Glutamatergic neuron (in vitro differentiated cells): Measurements from ENCODE around the gene ARSD. TPM values are rescaled to one million over a fixed set of nuclear protein-coding genes. Genes with fewer than 3 reads are reported as not detected.
"Not testable (repeated sequence)": the region's sequence is repeated elsewhere in the genome, so short reads cannot be mapped to it uniquely, and the experiment has no call there.

Source experiments
- DNase-seq: peaks from one replicate; pipeline ENCODE4 v3.0.0; 2022
- H3K27ac Mint-ChIP-seq: one replicate; pipeline ENCODE4 v1.8.0; 2020; ENCODE audit warnings: mild to moderate bottlenecking, mixed read lengths, inconsistent platforms; ENCODE audit not compliant: unreplicated experiment
- H3K27me3 Mint-ChIP-seq: one replicate; pipeline ENCODE4 v1.8.0; 2020; ENCODE audit warnings: mild to moderate bottlenecking, moderate library complexity, mixed read lengths, inconsistent platforms; ENCODE audit not compliant: unreplicated experiment
- H3K36me3 Mint-ChIP-seq: one replicate; pipeline ENCODE4 v1.8.0; 2020; ENCODE audit warnings: mild to moderate bottlenecking, mixed read lengths, inconsistent platforms; ENCODE audit not compliant: unreplicated experiment
- H3K4me1 Mint-ChIP-seq: one replicate; pipeline ENCODE4 v1.8.0; 2020; ENCODE audit warnings: mild to moderate bottlenecking, low read depth, mixed read lengths, inconsistent platforms; ENCODE audit not compliant: unreplicated experiment
- H3K4me3 Mint-ChIP-seq: one replicate; pipeline ENCODE4 v1.8.0; 2020; ENCODE audit warnings: mild to moderate bottlenecking, mixed read lengths, inconsistent platforms; ENCODE audit not compliant: unreplicated experiment
- H3K9me3 Mint-ChIP-seq: one replicate; pipeline ENCODE4 v1.8.0; 2020; ENCODE audit warnings: mild to moderate bottlenecking, moderate library complexity, mixed read lengths, inconsistent platforms; ENCODE audit not compliant: unreplicated experiment
- CTCF ChIP-seq: fragments of 200-600 bp; sonication (generic); IDR thresholded peaks from one replicate; pipeline ENCODE4 v1.5.0; 2021; ENCODE audit not compliant: partially characterized antibody, unreplicated experiment
- total RNA-seq: library from RNA; stranded (reverse); fragmentation: NEBNext Ultra II Directional; extraction: Animal tissue kit (Norgen Biotek cat#: 25700); gene quantifications from one replicate; pipeline ENCODE4 v1.2.1, GENCODE V29; 2021; ENCODE audit not compliant: unreplicated experiment

Gene ARSD
- total RNA-seq, 1 donor from 2014 or later: 13.3 TPM

GRCh38 chrX:2954541-2954940 lies 25.4 kb upstream of the ARSD start:
- no peak overlapping the region for H3K4me3 Mint-ChIP-seq
- peaks cover 2% of the 10 kb centered on the region for H3K27me3 Mint-ChIP-seq
- H3K4me1 Mint-ChIP-seq: no peaks in the 10 kb centered on the region
- H3K27ac Mint-ChIP-seq: no peak overlapping the region
- no peaks in the 10 kb centered on the region for H3K9me3 Mint-ChIP-seq
- no peak for TF ChIP-seq CTCF
- no peaks in the 10 kb centered on the region for H3K36me3 Mint-ChIP-seq
- DNase-seq: no peak

- not testable (repeated sequence) for H3K4me1 Mint-ChIP-seq, H3K27ac Mint-ChIP-seq, DNase-seq, H3K36me3 Mint-ChIP-seq, H3K9me3 Mint-ChIP-seq, H3K4me3 Mint-ChIP-seq, H3K27me3 Mint-ChIP-seq
Measured at GRCh38 chrX:2937942-2938341, 8.8 kb upstream of the ARSD start.

- Mint-ChIP-seq H3K4me3 (no peak overlapping the region), H3K27me3 (peaks cover 7% of the 10 kb centered on the region), H3K36me3 (no peaks in the 10 kb centered on the region), H3K9me3 (peaks cover 4% of the 10 kb centered on the region), H3K4me1 (no peaks in the 10 kb centered on the region), H3K27ac (no peak overlapping the region)
- TF ChIP-seq CTCF: no peak
- DNase-seq: no peak
Measured at GRCh38 chrX:2934715-2935710, 5.9 kb upstream of the ARSD start.

- DNase-seq: no peak
- Mint-ChIP-seq H3K4me3 (no peak overlapping the region), H3K27me3 (peaks cover 7% of the 10 kb centered on the region), H3K9me3 (peaks cover 3% of the 10 kb centered on the region), H3K27ac (no peak overlapping the region), H3K36me3 (no peaks in the 10 kb centered on the region), H3K4me1 (no peaks in the 10 kb centered on the region)
- TF ChIP-seq CTCF: no peak
Measured at GRCh38 chrX:2933125-2933900, 4.2 kb upstream of the ARSD start.

GRCh38 chrX:2931612-2932011 lies 2.5 kb upstream of the ARSD start:
- Mint-ChIP-seq H3K36me3 (no peaks in the 10 kb centered on the region), H3K4me1 (no peaks in the 10 kb centered on the region), H3K27ac (no peak overlapping the region), H3K27me3 (peaks cover 13% of the 10 kb centered on the region), H3K4me3 (no peak overlapping the region), H3K9me3 (peaks cover 2% of the 10 kb centered on the region)
- no peak for DNase-seq
- TF ChIP-seq CTCF: no peak
